Immature natural killer cell (primary cell): ENCODE measurements around the gene ELANE. TPM values are rescaled to one million over a fixed set of nuclear protein-coding genes. Genes with fewer than 3 reads are reported as not detected.
"Not testable (repeated sequence)": the region's sequence is repeated elsewhere in the genome, so short reads cannot be mapped to it uniquely, and the experiment has no call there.

ENCODE experiments used
- DNase-seq, 3 donors: peaks; one replicate each; pipeline ENCODE4 v3.0.0; 2022; ENCODE audit warnings: mixed read lengths in 1 of 3
- H3K27ac Mint-ChIP-seq, 6 donors: one replicate each; pipeline ENCODE4 v1.8.0; 2020; ENCODE audit warnings: mixed read lengths in 6 of 6, mild to moderate bottlenecking in 5 of 6, inconsistent platforms in 4 of 6, moderate library complexity in 3 of 6
- H3K27me3 Mint-ChIP-seq, 3 donors: one replicate each; pipeline ENCODE4 v1.8.0; 2020 to 2021; ENCODE audit warnings: low read depth in 3 of 3, mild to moderate bottlenecking in 3 of 3, mixed read lengths in 3 of 3, moderate library complexity in 3 of 3, inconsistent platforms in 1 of 3
- H3K36me3 Mint-ChIP-seq, 3 donors: one replicate each; pipeline ENCODE4 v1.8.0; 2020; ENCODE audit warnings: mixed read lengths in 3 of 3, inconsistent platforms in 2 of 3, mild to moderate bottlenecking in 2 of 3
- H3K4me1 Mint-ChIP-seq, 2 donors: one replicate each; pipeline ENCODE4 v1.8.0; 2020; ENCODE audit warnings: inconsistent platforms in 2 of 2, mild to moderate bottlenecking in 2 of 2, mixed read lengths in 2 of 2, moderate library complexity in 1 of 2
- H3K4me3 Mint-ChIP-seq, 5 donors: one replicate each; pipeline ENCODE4 v1.8.0; 2020; ENCODE audit warnings: mild to moderate bottlenecking in 5 of 5, mixed read lengths in 5 of 5, inconsistent platforms in 3 of 5, moderate library complexity in 3 of 5
- H3K9me3 Mint-ChIP-seq, 6 donors: one replicate each; pipeline ENCODE4 v1.8.0; 2020; ENCODE audit warnings: mild to moderate bottlenecking in 6 of 6, mixed read lengths in 6 of 6, inconsistent platforms in 4 of 6, moderate library complexity in 3 of 6
- polyA plus RNA-seq, 3 donors: library from polyadenylated mRNA; unstranded; fragments of 300-500 nt; fragmentation: Illumina TruSeq; gene quantifications; one replicate each; pipeline ENCODE4 v1.2.3, GENCODE V29; 2021

The ELANE gene
- polyA plus RNA-seq, 3 donors from 2014 or later = not detected

- DNase-seq = no peak
- peak within 1 kb of the TSS in 1 of 5 donors; percentile 40 for H3K4me3 Mint-ChIP-seq
- H3K36me3 Mint-ChIP-seq = peaks cover 0 to 3% (median 0%) of the 10 kb centered on the region in 3 donors
- peak within 1 kb of the TSS in 1 of 6 donors; percentile 69 for H3K27ac Mint-ChIP-seq
- H3K4me1 Mint-ChIP-seq = peaks cover 0 to 2% of the 10 kb centered on the region in 2 donors
- peaks cover 0 to 2% (median 0%) of the 10 kb centered on the region in 6 donors for H3K9me3 Mint-ChIP-seq
- peaks cover 10 to 14% (median 14%) of the 10 kb centered on the region in 3 donors for H3K27me3 Mint-ChIP-seq
Measured at GRCh38 chr19:840519-841206, 11.4 kb upstream of the ELANE start, which contains the start of gene PRTN3. PRTN3 (plus strand) TSS chr19:840999; CDS start chr19:841009, 10 bp downstream.

- not testable (repeated sequence) for H3K4me1 Mint-ChIP-seq, H3K27ac Mint-ChIP-seq, H3K36me3 Mint-ChIP-seq, DNase-seq, H3K9me3 Mint-ChIP-seq, H3K4me3 Mint-ChIP-seq
- peaks cover 13 to 14% (median 14%) of the 10 kb centered on the region in 3 donors for H3K27me3 Mint-ChIP-seq
Measured at GRCh38 chr19:842802-843179, 9.3 kb upstream of the ELANE start.

DNA sequence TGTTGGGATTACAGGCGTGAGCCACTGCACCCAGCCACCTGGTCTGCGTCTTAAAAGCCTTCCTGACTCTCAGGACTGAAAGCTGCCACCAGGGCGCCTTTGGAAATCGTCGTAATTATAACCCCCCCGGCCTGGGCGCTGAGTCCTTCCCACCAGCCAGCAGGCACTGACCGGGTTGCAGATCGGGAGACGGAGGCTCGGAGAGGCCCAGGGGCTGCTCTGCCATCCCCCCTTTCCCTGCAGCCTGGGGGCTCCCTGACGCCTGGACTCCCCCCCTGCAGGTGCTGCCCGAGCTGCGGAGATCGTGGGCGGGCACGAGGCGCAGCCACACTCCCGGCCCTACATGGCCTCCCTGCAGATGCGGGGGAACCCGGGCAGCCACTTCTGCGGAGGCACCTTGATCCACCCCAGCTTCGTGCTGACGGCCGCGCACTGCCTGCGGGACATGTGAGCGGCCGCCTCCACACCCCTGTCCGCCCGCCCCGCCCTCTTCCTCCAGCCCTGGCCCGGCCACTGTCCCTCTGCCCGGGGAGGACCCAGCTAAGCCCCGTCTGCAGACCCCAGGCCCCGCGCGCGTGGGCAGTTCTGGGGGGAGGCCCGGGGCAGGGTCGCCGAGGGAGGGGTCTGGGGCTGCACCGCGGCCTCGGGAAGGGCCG is 8.8 kb upstream of the ELANE start:
- DNase-seq = no peak
- peaks cover 0 to 2% (median 0%) of the 10 kb centered on the region in 6 donors for H3K9me3 Mint-ChIP-seq
- no peak overlapping the region for H3K4me3 Mint-ChIP-seq
- H3K27ac Mint-ChIP-seq = no peak overlapping the region
- peaks cover 0 to 2% of the 10 kb centered on the region in 2 donors for H3K4me1 Mint-ChIP-seq
- H3K36me3 Mint-ChIP-seq = peaks cover 0 to 3% (median 0%) of the 10 kb centered on the region in 3 donors
- peaks cover 13 to 14% (median 14%) of the 10 kb centered on the region in 3 donors for H3K27me3 Mint-ChIP-seq

DNA sequence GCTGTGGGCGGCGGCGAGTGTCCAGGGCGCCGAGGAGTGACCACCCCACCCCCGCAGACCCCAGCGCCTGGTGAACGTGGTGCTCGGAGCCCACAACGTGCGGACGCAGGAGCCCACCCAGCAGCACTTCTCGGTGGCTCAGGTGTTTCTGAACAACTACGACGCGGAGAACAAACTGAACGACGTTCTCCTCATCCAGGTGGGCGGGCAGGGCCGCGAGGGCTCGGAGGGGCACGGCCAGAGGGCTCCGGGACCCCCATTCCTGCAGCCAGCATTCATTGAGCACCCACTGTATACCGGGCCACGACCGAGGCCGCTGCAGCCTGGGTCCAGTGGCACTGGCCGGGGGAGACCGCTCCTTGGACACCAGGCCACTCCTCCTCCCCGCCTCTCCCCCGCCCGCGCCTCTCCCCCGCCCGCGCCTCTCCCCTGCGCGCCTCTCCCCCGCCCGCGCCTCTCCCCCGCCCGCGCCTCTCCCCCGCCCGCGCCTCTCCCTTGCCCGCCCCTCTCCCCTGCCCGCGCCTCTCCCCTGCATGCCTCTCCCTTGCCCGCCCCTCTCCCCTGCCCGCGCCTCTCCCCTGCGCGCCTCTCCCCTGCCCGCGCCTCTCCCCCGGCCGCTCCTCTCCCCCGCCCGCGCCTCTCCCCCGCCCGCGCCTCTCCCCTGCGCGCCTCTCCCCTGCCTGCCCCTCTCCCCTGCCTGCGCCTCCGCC is 8.1 kb upstream of the ELANE start:
- Mint-ChIP-seq H3K36me3 (peaks cover 0 to 3% (median 0%) of the 10 kb centered on the region in 3 donors), H3K27ac (no peak overlapping the region), H3K9me3 (peaks cover 0 to 2% (median 0%) of the 10 kb centered on the region in 6 donors), H3K4me3 (no peak overlapping the region), H3K4me1 (peaks cover 0 to 2% of the 10 kb centered on the region in 2 donors), H3K27me3 (peaks cover 11 to 14% (median 13%) of the 10 kb centered on the region in 3 donors)
- DNase-seq = no peak

GRCh38 chr19:844546-844971 is 7.5 kb upstream of the ELANE start:
- H3K27ac Mint-ChIP-seq = no peak overlapping the region
- peaks cover 13 to 15% (median 14%) of the 10 kb centered on the region in 3 donors for H3K27me3 Mint-ChIP-seq
- peaks cover 0 to 2% of the 10 kb centered on the region in 2 donors for H3K4me1 Mint-ChIP-seq
- no peak for DNase-seq
- no peak overlapping the region for H3K4me3 Mint-ChIP-seq
- H3K36me3 Mint-ChIP-seq = peaks cover 0 to 3% (median 0%) of the 10 kb centered on the region in 3 donors
- peaks cover 0 to 2% (median 0%) of the 10 kb centered on the region in 6 donors for H3K9me3 Mint-ChIP-seq

- Mint-ChIP-seq H3K9me3 (peaks cover 0 to 2% (median 0%) of the 10 kb centered on the region in 6 donors), H3K4me1 (peaks cover 0 to 2% of the 10 kb centered on the region in 2 donors), H3K27me3 (peaks cover 11 to 16% (median 15%) of the 10 kb centered on the region in 3 donors), H3K27ac (no peak overlapping the region), H3K4me3 (no peak overlapping the region), H3K36me3 (peaks cover 0 to 3% (median 0%) of the 10 kb centered on the region in 3 donors)
- no peak for DNase-seq
Measured at GRCh38 chr19:845707-846521, 6.2 kb upstream of the ELANE start.

DNA sequence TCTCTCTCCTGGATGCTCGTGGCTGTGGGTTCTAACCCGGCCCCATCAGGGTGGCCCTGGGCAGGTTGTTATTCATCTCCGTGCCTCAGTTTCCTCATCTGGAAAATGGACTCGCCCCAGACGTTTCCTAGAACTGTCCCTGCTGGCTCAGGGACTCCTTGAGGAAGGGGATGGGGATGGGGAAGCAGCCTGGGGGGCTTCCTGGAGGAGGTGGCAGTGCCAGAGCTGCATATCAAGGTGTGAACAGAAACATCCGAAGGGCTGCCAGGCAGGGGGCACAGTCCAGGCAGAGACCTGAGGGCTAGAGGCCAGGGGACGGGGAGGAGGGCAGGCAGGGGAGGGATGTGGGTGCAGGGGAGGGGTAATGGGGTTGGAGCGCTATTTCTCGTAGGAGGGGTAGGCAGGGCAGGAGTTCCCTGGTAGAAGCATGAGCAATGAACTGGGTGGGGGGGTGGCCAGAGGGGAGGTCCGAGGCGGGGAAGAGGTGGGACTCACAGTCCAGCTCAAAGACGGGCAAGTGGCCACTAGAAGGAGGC is 3.6 kb upstream of the ELANE start:
- no peaks in the 10 kb centered on the region for H3K36me3 Mint-ChIP-seq
- H3K4me3 Mint-ChIP-seq = no peak overlapping the region
- no peak for DNase-seq
- peaks cover 4 to 16% (median 9%) of the 10 kb centered on the region in 3 donors for H3K27me3 Mint-ChIP-seq
- H3K27ac Mint-ChIP-seq = no peak overlapping the region
- H3K9me3 Mint-ChIP-seq = no peaks in the 10 kb centered on the region
- peaks cover 0 to 2% of the 10 kb centered on the region in 2 donors for H3K4me1 Mint-ChIP-seq

DNA sequence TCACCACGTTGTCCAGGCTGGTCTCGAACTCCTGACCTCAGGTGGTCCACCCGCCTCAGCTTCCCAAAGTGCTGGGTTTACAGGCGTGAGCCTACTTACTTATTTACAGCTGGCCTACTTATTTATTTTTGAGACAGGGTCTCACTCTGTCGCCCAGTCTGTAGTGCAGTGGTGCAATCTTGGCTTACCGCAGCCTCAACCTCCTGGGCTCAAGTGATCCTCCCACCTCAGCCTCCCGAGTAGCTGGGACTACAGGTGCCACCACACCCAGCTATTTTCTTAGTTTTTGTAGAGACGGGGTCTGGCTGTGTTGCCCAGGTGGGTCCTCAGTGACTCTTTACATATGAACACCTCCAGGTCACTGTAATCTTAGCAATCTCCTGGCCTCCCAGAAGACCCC is 2.9 kb upstream of the ELANE start:
- H3K27me3 Mint-ChIP-seq = peaks cover 4 to 16% (median 9%) of the 10 kb centered on the region in 3 donors
- not testable (repeated sequence) for H3K27ac Mint-ChIP-seq, H3K4me3 Mint-ChIP-seq, DNase-seq, H3K4me1 Mint-ChIP-seq, H3K9me3 Mint-ChIP-seq, H3K36me3 Mint-ChIP-seq

- Mint-ChIP-seq H3K9me3 (no peaks in the 10 kb centered on the region), H3K27me3 (peaks cover 0 to 14% (median 6%) of the 10 kb centered on the region in 3 donors), H3K36me3 (no peaks in the 10 kb centered on the region), H3K4me1 (no peaks in the 10 kb centered on the region), H3K27ac (no peak overlapping the region), H3K4me3 (no peak overlapping the region)
- DNase-seq = no peak
Measured at GRCh38 chr19:850221-850978, 1.7 kb upstream of the ELANE start.

DNA sequence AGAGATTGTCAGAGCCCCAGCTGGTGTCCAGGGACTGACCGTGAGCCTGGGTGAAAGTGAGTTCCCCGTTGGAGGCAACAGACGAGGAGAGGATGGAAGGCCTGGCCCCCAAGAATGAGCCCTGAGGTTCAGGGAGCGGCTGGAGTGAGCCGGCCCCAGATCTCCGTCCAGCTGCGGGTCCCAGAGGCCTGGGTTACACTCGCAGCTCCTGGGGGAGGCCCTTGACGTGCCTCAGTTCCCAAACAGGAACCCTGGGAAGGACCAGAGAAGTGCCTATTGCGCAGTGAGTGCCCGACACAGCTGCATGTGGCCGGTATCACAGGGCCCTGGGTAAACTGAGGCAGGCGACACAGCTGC is 1.1 kb upstream of the ELANE start:
- no peaks in the 10 kb centered on the region for H3K36me3 Mint-ChIP-seq
- no peaks in the 10 kb centered on the region for H3K4me1 Mint-ChIP-seq
- no peaks in the 10 kb centered on the region for H3K9me3 Mint-ChIP-seq
- H3K27me3 Mint-ChIP-seq = peaks cover 0 to 10% (median 4%) of the 10 kb centered on the region in 3 donors
- no peak overlapping the region for H3K27ac Mint-ChIP-seq
- DNase-seq = no peak
- H3K4me3 Mint-ChIP-seq = no peak overlapping the region

- DNase-seq = no peak
- no peaks in the 10 kb centered on the region for H3K9me3 Mint-ChIP-seq
- peaks cover 2 to 6% (median 4%) of the 10 kb centered on the region in 3 donors for H3K27me3 Mint-ChIP-seq
- H3K4me1 Mint-ChIP-seq = no peaks in the 10 kb centered on the region
- H3K4me3 Mint-ChIP-seq = no peak overlapping the region
- H3K36me3 Mint-ChIP-seq = no peaks in the 10 kb centered on the region
- no peak overlapping the region for H3K27ac Mint-ChIP-seq
Measured at GRCh38 chr19:853014-853585, 997 bp downstream of the ELANE start.

GRCh38 chr19:853614-854220 is 1.6 kb downstream of the ELANE start:
- not testable (repeated sequence) for H3K4me1 Mint-ChIP-seq, H3K9me3 Mint-ChIP-seq, H3K27ac Mint-ChIP-seq, H3K27me3 Mint-ChIP-seq, H3K36me3 Mint-ChIP-seq, DNase-seq, H3K4me3 Mint-ChIP-seq
